GM12878 (cell line): ENCODE data around the gene PPP1R3G. TPM values are rescaled to one million over a fixed set of nuclear protein-coding genes. Genes with fewer than 3 reads are reported as not detected.
A peak's percentile ranks its signal among the peaks of the same experiment; 100 is the strongest.

Experiments used
- ATAC-seq: fragments of 200-7000 bp; cut with Tn5 transposase; 3 replicates; pipeline ENCODE4 v1.9.1; 2020; ENCODE audit warnings: mild to moderate bottlenecking, moderate library complexity
- BruUV-seq: library from RNA; stranded (reverse); fragments of 400-500 nt; replicated peaks from 2 replicates; lab custom pipeline; 2021; lab: Mats Ljungman, UMichigan
- CTCF ChIA-PET: fragments of 300-600 bp; sonication (Branson Sonifier 250); formaldehyde crosslinking; extraction: SDS; loops from one replicate; lab custom pipeline; 2021; ENCODE audit warnings: inconsistent platforms; lab: Yijun Ruan, JAX
- POLR2A ChIA-PET: fragments of 350-600 bp; formaldehyde crosslinking; extraction: SDS; loops from one replicate; lab custom pipeline; 2021; ENCODE audit warnings: inconsistent platforms; lab: Charles Lee
- RAD21 ChIA-PET: fragments of 300-600 bp; sonication (Branson Sonifier 250); formaldehyde crosslinking; loops from one replicate; lab custom pipeline; 2023; ENCODE audit warnings: antibody characterized with exemption; ENCODE audit not compliant: unreplicated experiment; lab: Charles Lee
- SMC1A ChIA-PET: fragments of 300-600 bp; sonication (Branson Sonifier 250); formaldehyde crosslinking; loops from one replicate; lab custom pipeline; 2023; ENCODE audit not compliant: unreplicated experiment, uncharacterized antibody; lab: Charles Lee
- DNase-seq: peaks from one replicate; pipeline ENCODE4 v3.0.0-alpha.2; 2011; ENCODE audit warnings: low read depth, low spot score
- FAIRE-seq: peaks from 3 replicates; lab custom pipeline; 2011; peaks lifted over from hg19 to GRCh38; lab: Jason Lieb, UNC
- H2AFZ ChIP-seq: 2 replicates; pipeline ENCODE4 v1.6.0; 2011; ENCODE audit warnings: low read depth, low read length, control low read depth; ENCODE audit not compliant: control insufficient read depth
- H3K27ac ChIP-seq: 2 replicates; pipeline ENCODE4 v1.5.1; 2011; ENCODE audit warnings: control low read depth; ENCODE audit not compliant: control insufficient read depth, insufficient read depth
- H3K27me3 ChIP-seq, 2 experiments: replicated peaks in 1 of 2; 2 replicates each; pipeline versions ENCODE4 v1.6.0 to v1.6.1; 2011; ENCODE audit warnings: low read length in 1 of 2; ENCODE audit not compliant: control insufficient read depth in 2 of 2, insufficient read depth in 2 of 2
- H3K36me3 ChIP-seq, 2 experiments: 2 replicates each; pipeline ENCODE4 v1.5.1; 2011; ENCODE audit warnings: low read length in 1 of 2; ENCODE audit not compliant: control insufficient read depth in 2 of 2, insufficient read depth in 2 of 2
- H3K4me1 ChIP-seq: 2 replicates; pipeline ENCODE4 v1.6.1; 2011; ENCODE audit warnings: mild to moderate bottlenecking, low read length, moderate library complexity, mixed read lengths; ENCODE audit not compliant: control insufficient read depth, insufficient read depth
- H3K4me2 ChIP-seq: 2 replicates; pipeline ENCODE4 v1.6.0; 2011; ENCODE audit warnings: control low read depth; ENCODE audit not compliant: control insufficient read depth, insufficient read depth
- H3K4me3 ChIP-seq: fragments of 200-600 bp; sonication (generic); 2 replicates; pipeline ENCODE4 v1.5.1; 2016
- H3K79me2 ChIP-seq: 2 replicates; pipeline ENCODE4 v1.6.0; 2011; ENCODE audit warnings: low read length; ENCODE audit not compliant: control insufficient read depth, insufficient read depth
- H3K9ac ChIP-seq: 2 replicates; pipeline ENCODE4 v1.8.0; 2011; ENCODE audit warnings: low read length, control low read depth, mixed read lengths; ENCODE audit not compliant: control insufficient read depth, insufficient read depth
- H3K9me3 ChIP-seq: replicated peaks from 3 replicates; pipeline ENCODE4 v1.5.1; 2011; ENCODE audit warnings: mild to moderate bottlenecking, low read length; ENCODE audit not compliant: control insufficient read depth, insufficient read depth
- H4K20me1 ChIP-seq: 2 replicates; pipeline ENCODE4 v1.6.0; 2011; ENCODE audit not compliant: control insufficient read depth, insufficient read depth
- CBX5 ChIP-seq: sonication (generic); IDR thresholded peaks from 2 replicates; pipeline ENCODE4 v1.6.1; 2016; ENCODE audit warnings: low read depth, moderate library complexity, mild to moderate bottlenecking, inconsistent platforms
- EED ChIP-seq: sonication (generic); IDR thresholded peaks from 2 replicates; pipeline ENCODE4 v1.6.1; 2016; ENCODE audit warnings: antibody characterized with exemption, low read depth
- FOS ChIP-seq: IDR thresholded peaks from 3 replicates; pipeline ENCODE4 v1.6.1; 2011; ENCODE audit warnings: borderline replicate concordance; ENCODE audit not compliant: insufficient read length; ENCODE audit errors: extremely low read depth
- NR2C2 ChIP-seq: IDR thresholded peaks from 2 replicates; pipeline ENCODE4 v1.6.1; 2011; ENCODE audit warnings: borderline replicate concordance, low read depth; ENCODE audit not compliant: control insufficient read depth, insufficient read length
- PAX5 ChIP-seq: IDR thresholded peaks from 2 replicates; pipeline ENCODE4 v1.6.1; 2011; ENCODE audit warnings: low read depth, low read length, borderline replicate concordance
- PBX3 ChIP-seq: IDR thresholded peaks from 2 replicates; pipeline ENCODE4 v1.6.1; 2011; ENCODE audit warnings: mild to moderate bottlenecking, low read depth, low read length, moderate library complexity; ENCODE audit not compliant: insufficient replicate concordance
- PRDM15 ChIP-seq: fragments of 450-650 bp; formaldehyde crosslinking; IDR thresholded peaks from 2 replicates; pipeline ENCODE4 v1.4.0; 2020; ENCODE audit warnings: mild to moderate bottlenecking, moderate library complexity
- SMAD1 ChIP-seq: fragments of 450-650 bp; IDR thresholded peaks from 2 replicates; pipeline ENCODE4 v1.6.1; 2018; ENCODE audit warnings: mild to moderate bottlenecking, low read depth; ENCODE audit not compliant: partially characterized antibody
- SPI1 ChIP-seq: IDR thresholded peaks from 2 replicates; pipeline ENCODE4 v1.6.1; 2011; ENCODE audit warnings: low read depth, mild to moderate bottlenecking, low read length, moderate library complexity, borderline replicate concordance; ENCODE audit not compliant: insufficient read depth
- TCF7 ChIP-seq: IDR thresholded peaks from 2 replicates; pipeline ENCODE4 v1.6.1; 2014; ENCODE audit warnings: antibody characterized with exemption, borderline replicate concordance
- ZNF207 ChIP-seq: fragments of 450-650 bp; IDR thresholded peaks from 2 replicates; pipeline ENCODE4 v1.6.1; 2014; ENCODE audit warnings: antibody characterized with exemption, mild to moderate bottlenecking, borderline replicate concordance
- WGBS: methylation state at CpG from one replicate; pipeline ENCODE4 v1.1.6; 2016; ENCODE audit warnings: low lambda C conversion rate; ENCODE audit not compliant: insufficient replicate concordance, insufficient coverage; ENCODE audit errors: missing lambda C conversion rate; 5-methylcytosine and 5-hydroxymethylcytosine counted together
- in situ Hi-C: fragments of 300-500 bp; cut with MboI; formaldehyde crosslinking; loops from 9 replicates; pipeline ENCODE4 v1.14.3; 2018; ENCODE audit warnings: mixed read lengths
- intact Hi-C: fragments of 100-400 bp; cut with micrococcal nuclease; formaldehyde crosslinking; loops from one replicate; pipeline ENCODE4 v1.14.2; 2022; ENCODE audit not compliant: unreplicated experiment
- polyA plus RNA-seq, 11 experiments: library from polyadenylated mRNA; depleted of rRNA in 4 of 11; unstranded in 6 of 11; stranded (reverse) in 5 of 11; fragments of >200 nt; fragmentation: Nextera tagmentation in 4 of 11; fragmentation: Illumina TruSeq in 1 of 11; extraction: Ambion mirVana in 4 of 11; extraction: Trizol in 1 of 11; gene quantifications; 1 replicate in 1 of 11; 2 replicates in 10 of 11; pipeline versions ENCODE4 v1.2.1 to v1.2.3, GENCODE V29; 2011 to 2016; ENCODE audit warnings: inconsistent platforms in 2 of 11, missing spikeins in 2 of 11, low read depth in 1 of 11
- total RNA-seq, 4 experiments: library from RNA; depleted of rRNA in 3 of 4; stranded (reverse); fragments of >200 nt in 3 of 4; fragmentation: Illumina TruSeq in 1 of 4; extraction: Trizol in 1 of 4; gene quantifications; 2 replicates each; pipeline versions ENCODE4 v1.2.1 to v1.2.3, GENCODE V29; 2013 to 2021

Gene PPP1R3G
- total and polyA plus RNA-seq, 10 of the 15 experiments (the other 5 are each of a cell fraction or from before 2014, with no cell fraction given): 0.01 to 0.10 (median 0.04) TPM; not detected in 4

GRCh38 chr6:5051394-5051793, 33.7 kb upstream of the PPP1R3G start:
- 0 out of 2 replicates have a peak, but pooled peaks have one; percentile 44 for TF ChIP-seq CBX5
- TF ChIP-seq PAX5: no peak
- no peak for TF ChIP-seq SPI1
- no peak for TF ChIP-seq NR2C2

GRCh38 chr6:5053038-5053437, 32.1 kb upstream of the PPP1R3G start:
- Histone ChIP-seq H3K27me3 (no peaks in the 10 kb centered on the region), H3K79me2 (no peaks in the 10 kb centered on the region), H4K20me1 (no peaks in the 10 kb centered on the region), H2AFZ (no peak overlapping the region), H3K4me1 (no peaks in the 10 kb centered on the region), H3K9me3 (peaks cover 5% of the 10 kb centered on the region), H3K4me3 (no peak overlapping the region), H3K27ac (no peak overlapping the region), H3K9ac (no peak overlapping the region), H3K4me2 (0 out of 2 replicates have a peak overlapping the region, but pooled peaks have one; percentile 7), H3K36me3 (no peaks in the 10 kb centered on the region)
- FAIRE-seq: no peak
- DNase-seq: no peak
- BruUV-seq: no TSS peak
- no peak for ATAC-seq
- ChIA-PET POLR2A (no interaction called here), RAD21 (no interaction called here), CTCF (no interaction called here), SMC1A (interaction anchor here (0.8 kb wide), 1 partner anchor 44 kb away, joined by 3 read pairs; no protein-coding TSS in a partner anchor)
- in situ Hi-C loops (no loop called here), intact Hi-C loops (no loop called here)
- TF ChIP-seq FOS (no peak), EED (no peak), TCF7 (no peak), PBX3 (no peak), ZNF207 (no peak), SMAD1 (no peak), PRDM15 (no peak)

More at GRCh38 chr6:5051394-5051793, 33.7 kb upstream of the PPP1R3G start:
- in situ Hi-C loops: no loop called here
- no peaks in the 10 kb centered on the region for H3K79me2 ChIP-seq
- H3K27me3 ChIP-seq: no peaks in the 10 kb centered on the region
- peaks cover 5% of the 10 kb centered on the region for H3K9me3 ChIP-seq
- H3K36me3 ChIP-seq: no peaks in the 10 kb centered on the region
- BruUV-seq: no TSS peak
- no peak for DNase-seq
- no peak overlapping the region for H3K27ac ChIP-seq
- no peak for FAIRE-seq
- ChIA-PET POLR2A (no interaction called here), SMC1A (no interaction called here), CTCF (no interaction called here), RAD21 (no interaction called here)
- no peak overlapping the region for H3K4me3 ChIP-seq
- H4K20me1 ChIP-seq: no peaks in the 10 kb centered on the region
- no peak overlapping the region for H3K4me2 ChIP-seq
- H3K4me1 ChIP-seq: no peaks in the 10 kb centered on the region
- intact Hi-C loops: no loop called here
- no peak for ATAC-seq
- no peak overlapping the region for H3K9ac ChIP-seq
- WGBS: 31% methylated on average over 1 of the region's 1 CpG
- H2AFZ ChIP-seq: no peak overlapping the region
